HEK293 (cell line): Measurements from ENCODE around the gene ZFAND3.

Experiments
- CTCF ChIA-PET: fragments of 350-600 bp; formaldehyde crosslinking; extraction: SDS; loops from one replicate; lab custom pipeline; 2021; ENCODE audit warnings: antibody characterized with exemption; lab: Yijun Ruan, JAX
- POLR2A ChIA-PET: fragments of 300-600 bp; formaldehyde crosslinking; extraction: SDS; loops from one replicate; lab custom pipeline; 2020; ENCODE audit warnings: antibody characterized with exemption, inconsistent platforms; lab: Yijun Ruan, JAX
- H3K27ac ChIP-seq: fragments of 200-500 bp; sonication (Bioruptor generic); 2 replicates; pipeline ENCODE4 v1.5.1; 2014; ENCODE audit warnings: low read depth, low read length, control low read depth, inconsistent platforms; ENCODE audit errors: extremely low read depth
- H3K36me3 ChIP-seq, 2 experiments: fragments of 200-500 bp in 1 of 2; sonication (Bioruptor generic) in 1 of 2; 1 replicate in 1 of 2; 2 replicates in 1 of 2; pipeline ENCODE4 v1.5.1; 2014 to 2017; ENCODE audit warnings: inconsistent platforms in 2 of 2, low read length in 2 of 2; ENCODE audit not compliant: control insufficient read depth in 2 of 2, insufficient read depth in 1 of 2
- H3K4me1 ChIP-seq: fragments of 200-500 bp; sonication (Bioruptor generic); 2 replicates; pipeline ENCODE4 v1.5.1; 2014; ENCODE audit warnings: mild to moderate bottlenecking, low read length, inconsistent platforms; ENCODE audit not compliant: control insufficient read depth, insufficient read depth
- H3K4me3 ChIP-seq: 2 replicates; pipeline ENCODE4 v1.5.1; 2011; ENCODE audit warnings: low read depth, mild to moderate bottlenecking, control low read depth, low read length, moderate library complexity
- H3K9me3 ChIP-seq: fragments of 200-500 bp; sonication (Bioruptor generic); 2 replicates; pipeline ENCODE4 v1.5.1; 2014; ENCODE audit warnings: low read depth, low read length, inconsistent platforms; ENCODE audit not compliant: control insufficient read depth, insufficient read depth
- BCL11B ChIP-seq: fragments of 450-650 bp; formaldehyde crosslinking; IDR thresholded peaks from 2 replicates; pipeline ENCODE4 v1.5.1; 2016; ENCODE audit warnings: low read depth, missing biosample characterization, missing genetic modification characterization
- HOXA7 ChIP-seq: sonication (generic); formaldehyde crosslinking; IDR thresholded peaks from 2 replicates; pipeline ENCODE4 v1.8.1; 2022; ENCODE audit warnings: missing genetic modification reagents, borderline replicate concordance
- HOXC10 ChIP-seq: sonication (generic); formaldehyde crosslinking; IDR thresholded peaks from 2 replicates; pipeline ENCODE4 v1.8.1; 2023; ENCODE audit warnings: mild to moderate bottlenecking, missing genetic modification reagents
- KLF1 ChIP-seq: fragments of 450-650 bp; formaldehyde crosslinking; IDR thresholded peaks from 2 replicates; pipeline ENCODE4 v1.5.1; 2016; ENCODE audit warnings: missing biosample characterization, missing genetic modification characterization
- MZF1 ChIP-seq: fragments of 450-650 bp; formaldehyde crosslinking; IDR thresholded peaks from 2 replicates; pipeline ENCODE4 v1.5.1; 2017; ENCODE audit warnings: missing biosample characterization, missing genetic modification characterization, borderline replicate concordance
- SCRT1 ChIP-seq: fragments of 450-650 bp; formaldehyde crosslinking; IDR thresholded peaks from 2 replicates; pipeline ENCODE4 v1.5.1; 2016; ENCODE audit warnings: missing biosample characterization, missing genetic modification characterization, borderline replicate concordance
- TCF7L2 ChIP-seq: IDR thresholded peaks from 2 replicates; pipeline ENCODE4 v1.6.1; 2011; ENCODE audit warnings: low read depth, mild to moderate bottlenecking, inconsistent platforms, low read length, moderate library complexity, borderline replicate concordance
- TRIM28 ChIP-seq: IDR thresholded peaks from 2 replicates; pipeline ENCODE4 v1.6.1; 2011; ENCODE audit warnings: low read length, control low read depth, borderline replicate concordance
- WT1 ChIP-seq: fragments of 450-650 bp; formaldehyde crosslinking; IDR thresholded peaks from 2 replicates; pipeline ENCODE4 v1.5.1; 2016; ENCODE audit warnings: missing biosample characterization, missing genetic modification characterization
- YY2 ChIP-seq: fragments of 450-650 bp; formaldehyde crosslinking; IDR thresholded peaks from 2 replicates; pipeline ENCODE4 v1.5.1; 2016; ENCODE audit warnings: missing biosample characterization, missing genetic modification characterization
- ZBTB17 ChIP-seq: fragments of 450-650 bp; formaldehyde crosslinking; IDR thresholded peaks from 2 replicates; pipeline ENCODE4 v1.5.1; 2016; ENCODE audit warnings: missing biosample characterization, missing genetic modification characterization
- ZFP41 ChIP-seq: fragments of 450-650 bp; formaldehyde crosslinking; IDR thresholded peaks from 2 replicates; pipeline ENCODE4 v1.5.1; 2016; ENCODE audit warnings: missing biosample characterization, missing genetic modification characterization, borderline replicate concordance
- ZNF23 ChIP-seq: fragments of 450-650 bp; formaldehyde crosslinking; IDR thresholded peaks from 2 replicates; pipeline ENCODE4 v1.5.1; 2016; ENCODE audit warnings: missing biosample characterization, missing genetic modification characterization, borderline replicate concordance
- ZNF302 ChIP-seq: fragments of 450-650 bp; formaldehyde crosslinking; IDR thresholded peaks from 2 replicates; pipeline ENCODE4 v1.5.1; 2016; ENCODE audit warnings: missing biosample characterization, missing genetic modification characterization, low read depth
- ZNF404 ChIP-seq: fragments of 450-650 bp; formaldehyde crosslinking; IDR thresholded peaks from 2 replicates; pipeline ENCODE4 v1.5.1; 2017; ENCODE audit warnings: missing biosample characterization, missing genetic modification characterization
- ZNF549 ChIP-seq: fragments of 450-650 bp; IDR thresholded peaks from 2 replicates; pipeline ENCODE4 v1.5.1; 2018; ENCODE audit warnings: missing biosample characterization, missing genetic modification characterization, mild to moderate bottlenecking, inconsistent platforms, moderate library complexity
- ZNF629 ChIP-seq: fragments of 450-650 bp; formaldehyde crosslinking; IDR thresholded peaks from 2 replicates; pipeline ENCODE4 v1.5.1; 2017; ENCODE audit warnings: missing biosample characterization, missing genetic modification characterization
- ZNF658 ChIP-seq: fragments of 450-650 bp; formaldehyde crosslinking; IDR thresholded peaks from 2 replicates; pipeline ENCODE4; 2016; ENCODE audit warnings: missing biosample characterization, missing genetic modification characterization
- ZNF843 ChIP-seq: fragments of 450-650 bp; formaldehyde crosslinking; IDR thresholded peaks from 2 replicates; pipeline ENCODE4 v1.5.1; 2016; ENCODE audit warnings: missing biosample characterization, missing genetic modification characterization
- TF ChIP-seq, protein P1 (sequence below): fragments of 450-650 bp; formaldehyde crosslinking; IDR thresholded peaks from 2 replicates; pipeline ENCODE4 v1.5.1; 2016; ENCODE audit warnings: missing biosample characterization, missing genetic modification characterization
- TF ChIP-seq, protein P2 (sequence below): fragments of 450-650 bp; formaldehyde crosslinking; IDR thresholded peaks from 2 replicates; pipeline ENCODE4 v1.5.1; 2017; ENCODE audit warnings: missing biosample characterization, missing genetic modification characterization
- TF ChIP-seq, protein P3 (sequence below): fragments of 450-650 bp; formaldehyde crosslinking; conservative IDR thresholded peaks from 2 replicates; pipeline ENCODE4 v1.5.1; 2016; ENCODE audit warnings: low read depth, missing biosample characterization, missing genetic modification characterization
- TF ChIP-seq, protein P4 (sequence below): fragments of 450-650 bp; formaldehyde crosslinking; IDR thresholded peaks from 2 replicates; pipeline ENCODE4 v1.5.1; 2016; ENCODE audit warnings: missing biosample characterization, missing genetic modification characterization

Gene ZFAND3

DNA sequence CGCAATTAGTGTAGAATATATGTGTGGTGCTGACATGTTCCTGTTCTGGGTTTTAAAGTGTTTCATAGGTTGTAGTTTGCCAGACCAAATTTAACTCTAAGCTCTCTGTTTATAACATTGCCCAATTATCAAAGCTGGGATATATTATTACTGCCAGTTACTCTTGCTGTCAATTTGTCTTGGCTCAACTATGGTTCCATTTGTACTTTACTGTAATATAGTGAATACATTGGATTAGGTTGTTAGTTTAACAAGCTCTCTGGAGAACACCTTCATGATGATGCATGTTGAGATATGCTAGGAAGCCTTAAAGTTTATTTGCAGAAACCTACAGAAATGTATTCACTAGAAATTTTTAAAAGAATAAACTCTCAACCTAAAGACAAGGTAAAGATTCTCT is 259.6 kb downstream of the ZFAND3 start:
- H3K4me3 ChIP-seq: no peak overlapping the region
- CTCF ChIA-PET: no interaction called here
- no peak for TF ChIP-seq ZNF23 (tag by site-specific recombination)
- no peak for TF ChIP-seq ZBTB17 (tag by site-specific recombination)
- TF ChIP-seq ZNF629 (tag by site-specific recombination): no peak
- TF ChIP-seq TCF7L2: no peak
- TF ChIP-seq, protein P1, sequence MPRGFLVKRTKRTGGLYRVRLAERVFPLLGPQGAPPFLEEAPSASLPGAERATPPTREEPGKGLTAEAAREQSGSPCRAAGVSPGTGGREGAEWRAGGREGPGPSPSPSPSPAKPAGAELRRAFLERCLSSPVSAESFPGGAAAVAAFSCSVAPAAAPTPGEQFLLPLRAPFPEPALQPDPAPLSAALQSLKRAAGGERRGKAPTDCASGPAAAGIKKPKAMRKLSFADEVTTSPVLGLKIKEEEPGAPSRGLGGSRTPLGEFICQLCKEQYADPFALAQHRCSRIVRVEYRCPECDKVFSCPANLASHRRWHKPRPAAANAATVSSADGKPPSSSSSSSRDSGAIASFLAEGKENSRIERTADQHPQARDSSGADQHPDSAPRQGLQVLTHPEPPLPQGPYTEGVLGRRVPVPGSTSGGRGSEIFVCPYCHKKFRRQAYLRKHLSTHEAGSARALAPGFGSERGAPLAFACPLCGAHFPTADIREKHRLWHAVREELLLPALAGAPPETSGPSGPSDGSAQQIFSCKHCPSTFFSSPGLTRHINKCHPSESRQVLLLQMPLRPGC (tag by site-specific recombination): no peak
- no peak for TF ChIP-seq HOXA7
- no peak for TF ChIP-seq SCRT1 (tag by site-specific recombination)
- TF ChIP-seq WT1 (tag by site-specific recombination): no peak
- TF ChIP-seq, all 188 proteins: peak for 0
- H3K36me3 ChIP-seq: peaks cover 0 to 8% of the 10 kb centered on the region in 2 experiments; a peak in 1 of 3 replicates
- no peaks in the 10 kb centered on the region for H3K9me3 ChIP-seq
- no peak overlapping the region for H3K27ac ChIP-seq
- H3K4me1 ChIP-seq: peaks cover 13% of the 10 kb centered on the region
- POLR2A ChIA-PET: no interaction called here

DNA sequence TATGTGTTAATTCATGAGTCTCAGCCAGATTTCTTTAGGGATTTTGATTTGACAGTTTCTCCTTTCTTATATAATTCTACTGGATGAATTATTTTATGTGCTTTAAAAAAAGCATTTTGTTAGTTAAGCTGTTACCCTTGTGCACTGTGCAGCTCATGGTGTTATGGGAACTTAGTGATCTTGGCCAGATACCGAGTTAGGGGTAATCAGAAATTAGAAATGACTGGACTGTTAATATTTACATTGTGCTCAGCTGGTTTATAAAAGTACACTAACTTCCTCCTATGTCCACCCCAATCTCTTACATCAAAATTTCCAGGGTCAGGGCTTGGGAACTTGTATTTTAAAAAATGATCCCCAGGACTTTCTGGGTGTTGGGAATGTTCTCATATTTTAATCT is 260.0 kb downstream of the ZFAND3 start:
- Histone ChIP-seq H3K4me1 (peaks cover 13% of the 10 kb centered on the region), H3K36me3 (peaks cover 0 to 8% of the 10 kb centered on the region in 2 experiments; a peak in 1 of 3 replicates), H3K9me3 (no peaks in the 10 kb centered on the region), H3K4me3 (no peak overlapping the region), H3K27ac (no peak overlapping the region)
- ChIA-PET POLR2A (no interaction called here), CTCF (no interaction called here)
- TF ChIP-seq, protein P2, sequence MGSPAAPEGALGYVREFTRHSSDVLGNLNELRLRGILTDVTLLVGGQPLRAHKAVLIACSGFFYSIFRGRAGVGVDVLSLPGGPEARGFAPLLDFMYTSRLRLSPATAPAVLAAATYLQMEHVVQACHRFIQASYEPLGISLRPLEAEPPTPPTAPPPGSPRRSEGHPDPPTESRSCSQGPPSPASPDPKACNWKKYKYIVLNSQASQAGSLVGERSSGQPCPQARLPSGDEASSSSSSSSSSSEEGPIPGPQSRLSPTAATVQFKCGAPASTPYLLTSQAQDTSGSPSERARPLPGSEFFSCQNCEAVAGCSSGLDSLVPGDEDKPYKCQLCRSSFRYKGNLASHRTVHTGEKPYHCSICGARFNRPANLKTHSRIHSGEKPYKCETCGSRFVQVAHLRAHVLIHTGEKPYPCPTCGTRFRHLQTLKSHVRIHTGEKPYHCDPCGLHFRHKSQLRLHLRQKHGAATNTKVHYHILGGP (tag by site-specific recombination): no peak
- no peak for TF ChIP-seq BCL11B (tag by site-specific recombination)
- no peak for TF ChIP-seq HOXC10
- TF ChIP-seq ZNF843 (tag by site-specific recombination): no peak
- TF ChIP-seq ZNF549 (tag by site-specific recombination): no peak
- no peak for TF ChIP-seq ZFP41

DNA sequence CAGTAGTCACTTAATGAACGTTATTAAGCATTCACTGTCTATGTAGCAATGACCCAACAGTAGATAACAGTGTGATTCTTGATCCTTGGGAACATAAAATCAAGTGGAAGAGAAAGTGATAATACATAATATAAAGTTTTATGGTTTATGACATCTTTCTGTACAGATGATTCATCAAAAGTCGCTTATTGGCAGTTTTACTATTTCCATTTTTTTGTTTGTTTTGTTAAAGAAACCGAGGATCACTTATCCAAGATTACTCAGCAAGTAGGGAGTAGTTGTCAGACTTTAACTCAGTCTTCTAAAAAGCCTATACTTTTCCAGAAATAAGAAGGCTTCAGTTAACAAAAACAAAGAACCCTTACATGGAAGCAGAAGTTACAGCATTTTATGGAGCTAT is 260.8 kb downstream of the ZFAND3 start:
- peaks cover 13% of the 10 kb centered on the region for H3K4me1 ChIP-seq
- POLR2A ChIA-PET: no interaction called here
- H3K9me3 ChIP-seq: no peaks in the 10 kb centered on the region
- no peak overlapping the region for H3K4me3 ChIP-seq
- no peak overlapping the region for H3K27ac ChIP-seq
- H3K36me3 ChIP-seq: peaks cover 0 to 8% of the 10 kb centered on the region in 2 experiments; a peak in 1 of 3 replicates
- CTCF ChIA-PET: no interaction called here
- TF ChIP-seq, protein P3, sequence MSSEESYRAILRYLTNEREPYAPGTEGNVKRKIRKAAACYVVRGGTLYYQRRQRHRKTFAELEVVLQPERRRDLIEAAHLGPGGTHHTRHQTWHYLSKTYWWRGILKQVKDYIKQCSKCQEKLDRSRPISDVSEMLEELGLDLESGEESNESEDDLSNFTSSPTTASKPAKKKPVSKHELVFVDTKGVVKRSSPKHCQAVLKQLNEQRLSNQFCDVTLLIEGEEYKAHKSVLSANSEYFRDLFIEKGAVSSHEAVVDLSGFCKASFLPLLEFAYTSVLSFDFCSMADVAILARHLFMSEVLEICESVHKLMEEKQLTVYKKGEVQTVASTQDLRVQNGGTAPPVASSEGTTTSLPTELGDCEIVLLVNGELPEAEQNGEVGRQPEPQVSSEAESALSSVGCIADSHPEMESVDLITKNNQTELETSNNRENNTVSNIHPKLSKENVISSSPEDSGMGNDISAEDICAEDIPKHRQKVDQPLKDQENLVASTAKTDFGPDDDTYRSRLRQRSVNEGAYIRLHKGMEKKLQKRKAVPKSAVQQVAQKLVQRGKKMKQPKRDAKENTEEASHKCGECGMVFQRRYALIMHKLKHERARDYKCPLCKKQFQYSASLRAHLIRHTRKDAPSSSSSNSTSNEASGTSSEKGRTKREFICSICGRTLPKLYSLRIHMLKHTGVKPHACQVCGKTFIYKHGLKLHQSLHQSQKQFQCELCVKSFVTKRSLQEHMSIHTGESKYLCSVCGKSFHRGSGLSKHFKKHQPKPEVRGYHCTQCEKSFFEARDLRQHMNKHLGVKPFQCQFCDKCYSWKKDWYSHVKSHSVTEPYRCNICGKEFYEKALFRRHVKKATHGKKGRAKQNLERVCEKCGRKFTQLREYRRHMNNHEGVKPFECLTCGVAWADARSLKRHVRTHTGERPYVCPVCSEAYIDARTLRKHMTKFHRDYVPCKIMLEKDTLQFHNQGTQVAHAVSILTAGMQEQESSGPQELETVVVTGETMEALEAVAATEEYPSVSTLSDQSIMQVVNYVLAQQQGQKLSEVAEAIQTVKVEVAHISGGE (tag by site-specific recombination): no peak
- TF ChIP-seq ZNF658 (tag by site-specific recombination) (no peak), MZF1 (peak; percentile 85; the same call in 1 of the 2 replicates), YY2 (tag by site-specific recombination) (no peak), ZNF404 (tag by site-specific recombination) (no peak), ZNF302 (tag by site-specific recombination) (no peak), KLF1 (tag by site-specific recombination) (no peak), TRIM28 (no peak)
- TF ChIP-seq, protein P1 (tag by site-specific recombination): no peak
- TF ChIP-seq, protein P4, sequence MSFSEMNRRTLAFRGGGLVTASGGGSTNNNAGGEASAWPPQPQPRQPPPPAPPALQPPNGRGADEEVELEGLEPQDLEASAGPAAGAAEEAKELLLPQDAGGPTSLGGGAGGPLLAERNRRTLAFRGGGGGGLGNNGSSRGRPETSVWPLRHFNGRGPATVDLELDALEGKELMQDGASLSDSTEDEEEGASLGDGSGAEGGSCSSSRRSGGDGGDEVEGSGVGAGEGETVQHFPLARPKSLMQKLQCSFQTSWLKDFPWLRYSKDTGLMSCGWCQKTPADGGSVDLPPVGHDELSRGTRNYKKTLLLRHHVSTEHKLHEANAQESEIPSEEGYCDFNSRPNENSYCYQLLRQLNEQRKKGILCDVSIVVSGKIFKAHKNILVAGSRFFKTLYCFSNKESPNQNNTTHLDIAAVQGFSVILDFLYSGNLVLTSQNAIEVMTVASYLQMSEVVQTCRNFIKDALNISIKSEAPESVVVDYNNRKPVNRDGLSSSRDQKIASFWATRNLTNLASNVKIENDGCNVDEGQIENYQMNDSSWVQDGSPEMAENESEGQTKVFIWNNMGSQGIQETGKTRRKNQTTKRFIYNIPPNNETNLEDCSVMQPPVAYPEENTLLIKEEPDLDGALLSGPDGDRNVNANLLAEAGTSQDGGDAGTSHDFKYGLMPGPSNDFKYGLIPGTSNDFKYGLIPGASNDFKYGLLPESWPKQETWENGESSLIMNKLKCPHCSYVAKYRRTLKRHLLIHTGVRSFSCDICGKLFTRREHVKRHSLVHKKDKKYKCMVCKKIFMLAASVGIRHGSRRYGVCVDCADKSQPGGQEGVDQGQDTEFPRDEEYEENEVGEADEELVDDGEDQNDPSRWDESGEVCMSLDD: no peak
